ENCODE data around the gene MAOA. TPM values are rescaled to one million over a fixed set of nuclear protein-coding genes. Genes with fewer than 3 reads are reported as not detected.

Gene MAOA
- polyA plus RNA-seq, 2 of the 4 experiments (the other 2 are of a cell fraction): 0.34 to 5.6 TPM

GRCh38 chrX:43750248-43750676 is 94.2 kb downstream of the MAOA start (continued):
- no peak for TF ChIP-seq POLR2AphosphoS2 (conservative IDR thresholded peaks at IDR 0.05; ENCODE audit: low read length)

GRCh38 chrX:43753637-43754036 is 97.5 kb downstream of the MAOA start:
- ATAC-seq (no peak), FAIRE-seq (peak; percentile 49), DNase-seq (ENCODE audit: low read depth in 1 of 2, low spot score in 1 of 2) (no peak)
- Histone ChIP-seq H3K9me3 (no peaks in the 10 kb centered on the region), H3K4me1 (no peaks in the 10 kb centered on the region), H3K4me2 (no peak overlapping the region), H3K27ac (no peak overlapping the region), H3K4me3 (no peak overlapping the region)
- ChIA-PET POLR2A (no interaction called here), CTCF (interaction anchor here (4.6 kb wide), 1 partner anchor 195 kb away, joined by 63 read pairs; no protein-coding TSS in a partner anchor)
- 39% methylated on average over 3 of the region's 3 CpGs for WGBS (ENCODE audit: missing lambda C conversion rate)
- TF ChIP-seq ZC3H11A (IDR thresholded peaks at IDR 0.05): no peak
- TF ChIP-seq FOXS1 (CRISPR knock-in tag; IDR thresholded peaks at IDR 0.05): no peak
- no peak for TF ChIP-seq POLR2A (IDR thresholded peaks at IDR 0.05; ENCODE audit: low read length)
- no peak for TF ChIP-seq SMC3 (IDR thresholded peaks at IDR 0.05)

- POLR2A ChIA-PET: no interaction called here
Observed at GRCh38 chrX:43756076-43756475, 100.0 kb downstream of the MAOA start.

GRCh38 chrX:43758044-43758443 is 101.9 kb downstream of the MAOA start:
- no peak for TF ChIP-seq KDM1A (IDR thresholded peaks at IDR 0.05; ENCODE audit: low read depth)
- FAIRE-seq: no peak
- Histone ChIP-seq H3K9me3 (no peaks in the 10 kb centered on the region), H3K4me1 (no peaks in the 10 kb centered on the region), H3K27ac (no peak overlapping the region), H3K4me3 (no peak overlapping the region), H3K4me2 (no peak overlapping the region)
- no peak for DNase-seq (ENCODE audit: low read depth in 1 of 2, low spot score in 1 of 2)
- no peak for ATAC-seq
- ChIA-PET CTCF (no interaction called here), POLR2A (no interaction called here)
- WGBS (ENCODE audit: missing lambda C conversion rate): 31% methylated on average over 7 of the region's 7 CpGs

More at GRCh38 chrX:43756076-43756475, 100.0 kb downstream of the MAOA start:
- Histone ChIP-seq H3K4me1 (no peaks in the 10 kb centered on the region), H3K4me2 (no peak overlapping the region), H3K9me3 (no peaks in the 10 kb centered on the region), H3K27ac (no peak overlapping the region), H3K4me3 (no peak overlapping the region)
- 35% methylated on average over 5 of the region's 5 CpGs for WGBS (ENCODE audit: missing lambda C conversion rate)
- no peak for ATAC-seq
- FAIRE-seq: no peak
- TF ChIP-seq EHMT2 (IDR thresholded peaks at IDR 0.05; ENCODE audit: low read depth) (no peak), MAZ (IDR thresholded peaks at IDR 0.05; ENCODE audit: borderline replicate concordance, low read depth, low read length) (no peak), EP300 (IDR thresholded peaks at IDR 0.05) (no peak)
- DNase-seq (ENCODE audit: low read depth in 1 of 2, low spot score in 1 of 2): no peak
- CTCF ChIA-PET: no interaction called here

GRCh38 chrX:43785930-43786591 is 130.0 kb downstream of the MAOA start:
- FAIRE-seq (no peak), ATAC-seq (no peak), DNase-seq (ENCODE audit: low read depth in 1 of 2, low spot score in 1 of 2) (no peak)
- Histone ChIP-seq H3K4me3 (no peak overlapping the region), H3K4me2 (no peak overlapping the region), H3K9me3 (no peaks in the 10 kb centered on the region), H3K27ac (no peak overlapping the region), H3K4me1 (no peaks in the 10 kb centered on the region)
- TF ChIP-seq ZSCAN20 (CRISPR knock-in tag; IDR thresholded peaks at IDR 0.05) (no peak), HEYL (CRISPR knock-in tag; IDR thresholded peaks at IDR 0.05) (no peak), POLR2A (IDR thresholded peaks at IDR 0.05; ENCODE audit: low read length) (no peak), SREBF2 (IDR thresholded peaks at IDR 0.05) (no peak), HDAC2 (IDR thresholded peaks at IDR 0.05) (no peak), KDM5A (IDR thresholded peaks at IDR 0.05) (no peak)
- WGBS (ENCODE audit: missing lambda C conversion rate): 40% methylated on average over 5 of the region's 5 CpGs
- ChIA-PET POLR2A (no interaction called here), CTCF (no interaction called here)

Other genes with a start within 250 kb of the MAOA start
- gene MAOB, start 226.2 kb downstream of the MAOA start, polyA plus RNA-seq (2011; rRNA removed): 0.35 and 0.48 TPM in 2 replicates
- gene MAOB, start 226.2 kb downstream of the MAOA start, polyA plus RNA-seq (2017; fragmentation: RNase III; extraction: RNeasy Plus Mini Kit Qiagen cat#74134 plus additional on column Dnase treatment): 0.05 to 0.09 TPM (median 0.05 TPM) in 3 replicates

All from A549 (cell line).